Fibroblast of mammary gland (primary cell): ENCODE results near the gene UQCRC2.
A peak's percentile ranks its signal among the peaks of the same experiment; 100 is the strongest.
"Not testable (repeated sequence)": the region's sequence is repeated elsewhere in the genome, so short reads cannot be mapped to it uniquely, and the experiment has no call there.

ENCODE experiments used
- DNase-seq: peaks from one replicate; pipeline ENCODE4 v3.0.0-alpha.2; 2010; ENCODE audit warnings: low read depth
- H3K4me3 ChIP-seq: 2 replicates; pipeline ENCODE4 v1.5.1; 2011; ENCODE audit warnings: low read depth, mild to moderate bottlenecking, low read length, moderate library complexity; ENCODE audit not compliant: control insufficient read depth
- TF ChIP-seq, protein P1 (sequence below): conservative IDR thresholded peaks from 2 replicates; pipeline ENCODE4 v1.5.1; 2011; ENCODE audit warnings: low read depth, low read length, inconsistent platforms; ENCODE audit not compliant: control insufficient read depth, insufficient read depth

Gene UQCRC2

GRCh38 chr16:21952793-21953540 is at the start of gene UQCRC2:
TSS of gene UQCRC2 (plus strand) at chr16:21953361. CDS start at chr16:21953424, 63 bp downstream.
- TF ChIP-seq, protein P1, sequence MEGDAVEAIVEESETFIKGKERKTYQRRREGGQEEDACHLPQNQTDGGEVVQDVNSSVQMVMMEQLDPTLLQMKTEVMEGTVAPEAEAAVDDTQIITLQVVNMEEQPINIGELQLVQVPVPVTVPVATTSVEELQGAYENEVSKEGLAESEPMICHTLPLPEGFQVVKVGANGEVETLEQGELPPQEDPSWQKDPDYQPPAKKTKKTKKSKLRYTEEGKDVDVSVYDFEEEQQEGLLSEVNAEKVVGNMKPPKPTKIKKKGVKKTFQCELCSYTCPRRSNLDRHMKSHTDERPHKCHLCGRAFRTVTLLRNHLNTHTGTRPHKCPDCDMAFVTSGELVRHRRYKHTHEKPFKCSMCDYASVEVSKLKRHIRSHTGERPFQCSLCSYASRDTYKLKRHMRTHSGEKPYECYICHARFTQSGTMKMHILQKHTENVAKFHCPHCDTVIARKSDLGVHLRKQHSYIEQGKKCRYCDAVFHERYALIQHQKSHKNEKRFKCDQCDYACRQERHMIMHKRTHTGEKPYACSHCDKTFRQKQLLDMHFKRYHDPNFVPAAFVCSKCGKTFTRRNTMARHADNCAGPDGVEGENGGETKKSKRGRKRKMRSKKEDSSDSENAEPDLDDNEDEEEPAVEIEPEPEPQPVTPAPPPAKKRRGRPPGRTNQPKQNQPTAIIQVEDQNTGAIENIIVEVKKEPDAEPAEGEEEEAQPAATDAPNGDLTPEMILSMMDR: no peak
- H3K4me3 ChIP-seq: peak within 1 kb of the TSS; percentile 99
- peak; percentile 93 for DNase-seq

- not testable (repeated sequence) for H3K4me3 ChIP-seq, DNase-seq
Observed at GRCh38 chr16:21932650-21933049, 20.5 kb upstream of the UQCRC2 start.

DNA sequence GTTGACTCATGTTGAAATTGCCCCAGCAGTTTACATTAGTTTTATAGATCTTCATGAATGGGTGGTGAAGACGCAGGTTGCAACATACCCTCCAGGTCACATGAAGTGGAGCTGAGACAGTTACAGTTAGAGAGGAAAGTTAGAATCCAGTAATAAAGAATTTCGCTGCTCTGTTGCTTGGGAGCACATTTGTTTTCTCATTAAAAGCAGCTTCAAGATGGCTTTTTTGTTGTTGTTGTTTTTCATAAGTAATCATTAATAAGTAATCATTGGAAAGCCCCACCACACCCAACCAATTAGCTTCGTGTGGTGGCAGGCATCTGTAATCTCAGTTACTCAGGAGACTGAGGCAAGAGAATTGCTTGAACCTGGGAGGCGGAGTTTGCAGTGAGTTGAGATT is 19.8 kb upstream of the UQCRC2 start:
- not testable (repeated sequence) for DNase-seq, H3K4me3 ChIP-seq

- DNase-seq, H3K4me3 ChIP-seq: not testable (repeated sequence)
Observed at GRCh38 chr16:21933790-21934189, 19.4 kb upstream of the UQCRC2 start.

DNA sequence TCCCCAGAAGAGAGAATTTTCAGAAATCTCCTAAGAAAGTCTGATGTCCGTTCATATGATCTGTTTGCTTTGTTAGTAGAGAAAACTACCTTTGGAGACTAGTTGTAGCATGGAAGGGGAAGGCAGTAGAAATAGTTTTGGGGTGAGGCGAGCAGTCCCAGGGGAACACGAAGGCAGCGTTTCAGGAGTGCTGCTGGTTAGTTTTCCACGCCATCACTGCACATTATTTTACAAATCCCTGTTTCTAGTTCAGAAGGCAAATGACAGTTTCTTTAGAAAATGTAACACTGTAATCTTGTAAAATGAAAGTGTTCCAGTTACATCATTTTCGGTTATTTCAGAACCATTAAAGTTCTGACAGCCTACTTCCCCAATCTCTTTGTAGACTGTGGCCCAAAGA is 16.9 kb upstream of the UQCRC2 start:
- peak; percentile 42 for DNase-seq
- H3K4me3 ChIP-seq: not testable (repeated sequence)

DNA sequence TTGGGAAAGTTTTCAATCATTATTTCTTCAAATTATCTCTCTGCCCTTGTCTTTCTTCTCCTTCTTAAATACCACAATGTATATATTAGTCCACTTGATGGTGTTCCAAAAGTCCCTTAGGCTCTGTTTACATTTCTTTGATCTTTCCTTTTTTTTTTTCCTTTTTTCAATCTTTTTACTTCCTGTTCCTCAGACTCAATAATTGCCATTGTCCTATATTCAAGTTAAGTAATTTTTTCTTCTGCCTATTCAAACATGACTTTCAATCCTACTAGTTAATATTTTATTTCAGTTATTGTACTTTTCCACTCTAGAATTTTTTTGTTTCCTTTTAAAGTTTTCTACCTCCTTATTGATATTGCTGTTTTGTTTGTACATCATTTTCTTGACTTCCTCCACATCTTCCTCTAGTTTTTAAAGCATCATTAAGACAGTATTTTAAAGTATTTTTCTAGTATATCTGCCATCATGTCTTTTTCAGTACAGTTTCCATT is 15.8 kb upstream of the UQCRC2 start:
- DNase-seq: no peak
- TF ChIP-seq, protein P1: no peak
- no peak overlapping the region for H3K4me3 ChIP-seq

DNA sequence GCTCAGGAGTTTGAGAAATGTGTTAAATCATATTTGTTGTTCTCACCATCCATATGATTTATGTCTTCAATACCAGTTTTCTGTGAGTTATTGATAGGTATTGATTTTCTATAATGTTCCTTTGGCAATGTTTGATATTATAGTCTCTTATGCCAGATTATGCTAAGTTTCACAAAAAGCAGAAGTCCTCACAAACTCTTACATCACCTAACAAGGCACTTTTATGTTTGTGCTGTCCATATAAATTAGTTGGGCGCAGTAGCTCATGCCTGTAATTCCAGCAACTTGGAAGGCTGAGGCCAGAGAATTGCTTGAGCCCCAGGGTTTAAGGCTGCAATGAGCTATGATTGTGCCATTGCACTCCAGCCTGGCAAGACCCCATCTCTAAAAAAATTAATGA is 12.6 kb upstream of the UQCRC2 start:
- DNase-seq: no peak
- H3K4me3 ChIP-seq: no peak overlapping the region
- TF ChIP-seq, protein P1: no peak

- H3K4me3 ChIP-seq: no peak overlapping the region
- no peak for DNase-seq
- TF ChIP-seq, protein P1: no peak
Observed at GRCh38 chr16:21943571-21943970, 9.6 kb upstream of the UQCRC2 start.

- TF ChIP-seq, protein P1: no peak
- H3K4me3 ChIP-seq: no peak overlapping the region
- DNase-seq: no peak
Observed at GRCh38 chr16:21946889-21947635, 6.1 kb upstream of the UQCRC2 start.
